Activated CD8-positive, alpha-beta T cell treated with anti-CD3 and anti-CD28 coated beads for 36 hours (primary cell): ENCODE measurements around the gene ICOS. TPM values are rescaled to one million over a fixed set of nuclear protein-coding genes. Genes with fewer than 3 reads are reported as not detected.
"Not testable (repeated sequence)": the region's sequence is repeated elsewhere in the genome, so short reads cannot be mapped to it uniquely, and the experiment has no call there.

Source experiments
- ATAC-seq: fragments of 200-7000 bp; cut with Tn5 transposase; one replicate; pipeline ENCODE4 v1.10.0; 2021; ENCODE audit warnings: mild to moderate bottlenecking, moderate library complexity
- CTCF ChIA-PET: fragments of 350-600 bp; sonication (Branson Sonifier 250); formaldehyde crosslinking; loops from one replicate; lab custom pipeline; 2021; ENCODE audit warnings: antibody characterized with exemption; lab: Charles Lee
- POLR2A ChIA-PET: fragments of 350-600 bp; sonication (Branson Sonifier 250); formaldehyde crosslinking; loops from one replicate; lab custom pipeline; 2021; ENCODE audit warnings: antibody characterized with exemption; lab: Charles Lee
- DNase-seq: peaks from one replicate; pipeline ENCODE4 v3.0.0-alpha.2; 2020
- H3K27ac Mint-ChIP-seq: one replicate; pipeline ENCODE4 v1.8.0; 2021; ENCODE audit warnings: mild to moderate bottlenecking, mixed read lengths
- H3K27me3 Mint-ChIP-seq: one replicate; pipeline ENCODE4 v1.8.0; 2021; ENCODE audit warnings: mixed read lengths
- H3K36me3 Mint-ChIP-seq: one replicate; pipeline ENCODE4 v1.8.0; 2021; ENCODE audit warnings: low read depth, mixed read lengths
- H3K4me1 Mint-ChIP-seq: one replicate; pipeline ENCODE4 v1.8.0; 2021; ENCODE audit warnings: low read depth, mixed read lengths
- H3K4me3 Mint-ChIP-seq: one replicate; pipeline ENCODE4 v1.8.0; 2021; ENCODE audit warnings: mild to moderate bottlenecking, moderate library complexity, mixed read lengths
- H3K9me3 Mint-ChIP-seq: one replicate; pipeline ENCODE4 v1.8.0; 2021; ENCODE audit warnings: mixed read lengths
- CTCF ChIP-seq: fragments of 200-600 bp; IDR thresholded peaks from one replicate; pipeline ENCODE4 v1.8.0; 2022; ENCODE audit warnings: antibody characterized with exemption, mild to moderate bottlenecking
- intact Hi-C: fragments of 100-400 bp; cut with micrococcal nuclease; formaldehyde crosslinking; loops from one replicate; pipeline ENCODE4 v1.10.0; 2022
- total RNA-seq, 2 experiments: library from RNA; stranded (reverse); gene quantifications; one replicate each; pipeline ENCODE4 v1.2.3, GENCODE V29; 2021

Gene ICOS
- total RNA-seq, 2 experiments from 2014 or later = 55.0 to 55.6 TPM

DNA sequence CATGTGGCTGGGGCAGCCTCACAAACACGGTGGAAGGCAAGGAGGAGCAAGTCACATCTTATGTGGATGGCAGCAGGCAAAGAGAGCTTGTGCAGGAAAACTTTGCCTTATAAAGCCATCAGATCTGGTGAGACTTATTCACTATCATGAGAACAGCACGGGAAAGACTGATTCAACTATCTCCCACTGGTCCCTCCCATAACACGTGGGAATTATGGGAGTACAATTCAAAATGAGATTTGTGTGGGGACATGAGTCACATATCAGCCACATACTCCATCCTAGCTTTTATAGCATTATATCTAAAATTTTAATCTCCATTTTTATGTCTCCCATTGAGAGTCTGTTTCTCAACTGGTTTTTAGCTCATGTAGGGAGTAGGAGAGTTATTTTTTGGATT, 45.7 kb downstream of the ICOS start:
- ChIA-PET CTCF (interaction anchor here (0.8 to 0.9 kb wide), 2 partner anchors 43 to 163 kb away, joined by 3 to 4 read pairs; no protein-coding TSS in a partner anchor), POLR2A (no interaction called here)
- no peaks in the 10 kb centered on the region for H3K27me3 Mint-ChIP-seq
- no peak for ATAC-seq
- intact Hi-C loops = no loop called here
- DNase-seq = no peak
- peaks cover 16% of the 10 kb centered on the region for H3K4me1 Mint-ChIP-seq
- no peak for TF ChIP-seq CTCF
- no peaks in the 10 kb centered on the region for H3K36me3 Mint-ChIP-seq
- H3K4me3 Mint-ChIP-seq = no peak overlapping the region
- peaks cover 6% of the 10 kb centered on the region for H3K9me3 Mint-ChIP-seq
- H3K27ac Mint-ChIP-seq = no peak overlapping the region

DNA sequence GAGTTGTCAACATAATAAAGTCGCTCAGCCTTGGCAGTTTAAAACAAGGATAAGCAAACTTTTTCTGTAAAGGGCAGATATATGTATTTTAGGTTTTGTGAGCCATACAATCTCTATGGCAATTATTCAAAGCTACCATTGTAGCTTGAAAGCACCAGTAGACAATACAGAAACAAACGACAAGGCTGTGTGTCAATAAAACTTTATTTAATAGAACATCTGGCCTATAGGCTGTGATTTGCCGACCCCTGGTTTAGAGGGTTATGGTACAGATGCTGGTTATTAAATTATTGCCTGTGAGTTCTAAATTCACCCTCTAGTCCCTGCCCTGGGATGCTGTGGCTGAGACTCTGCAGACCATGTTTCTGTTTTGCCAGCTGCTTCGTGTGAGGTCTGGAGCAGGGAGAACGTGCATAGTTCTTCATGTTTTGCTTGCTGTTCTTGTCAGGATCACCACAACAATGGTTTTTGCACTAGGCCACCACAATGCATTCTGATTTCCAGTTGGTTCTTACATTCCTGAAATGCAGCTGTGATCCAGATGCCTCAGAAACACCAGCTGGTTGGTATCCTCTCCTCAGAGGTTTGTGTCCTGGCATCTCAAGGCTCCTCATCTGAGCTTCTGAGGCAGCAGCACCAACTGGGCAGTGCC, 46.6 kb downstream of the ICOS start:
- Mint-ChIP-seq H3K36me3 (no peaks in the 10 kb centered on the region), H3K27me3 (no peaks in the 10 kb centered on the region), H3K4me1 (peaks cover 22% of the 10 kb centered on the region), H3K4me3 (no peak overlapping the region), H3K27ac (no peak overlapping the region), H3K9me3 (peaks cover 7% of the 10 kb centered on the region)
- intact Hi-C loops = no loop called here
- ATAC-seq (no peak), DNase-seq (no peak)
- TF ChIP-seq CTCF = no peak
- ChIA-PET CTCF (interaction anchor here (1.1 to 1.7 kb wide), 2 partner anchors 23 to 68 kb away, joined by 3 to 6 read pairs; no protein-coding TSS in a partner anchor), POLR2A (interaction anchor here (1.1 to 1.2 kb wide), 2 partner anchors 13 to 21 kb away, joined by 3 to 5 read pairs; no protein-coding TSS in a partner anchor)

DNA sequence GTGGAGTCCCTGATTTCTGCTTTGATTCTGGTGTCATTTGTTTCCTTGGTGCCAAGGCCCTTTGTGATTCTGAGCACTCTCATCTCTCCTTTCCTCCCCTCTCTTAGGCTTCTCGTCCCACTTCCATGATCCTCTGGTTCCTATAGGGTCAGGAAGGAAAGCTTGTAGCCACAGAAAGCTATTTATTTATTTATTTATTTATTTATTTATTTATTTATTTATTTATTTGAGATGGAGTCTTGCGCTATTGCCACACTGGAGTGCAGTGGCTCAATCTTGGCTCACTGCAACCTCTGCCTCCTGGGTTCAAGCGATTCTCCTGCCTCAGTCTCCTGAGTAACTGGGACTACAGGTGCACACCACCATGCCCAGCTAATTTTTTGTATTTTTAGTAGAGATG, 49.4 kb downstream of the ICOS start:
- H3K4me3 Mint-ChIP-seq, H3K9me3 Mint-ChIP-seq, H3K27me3 Mint-ChIP-seq, H3K27ac Mint-ChIP-seq, DNase-seq, H3K36me3 Mint-ChIP-seq, ATAC-seq, intact Hi-C loops: not testable (repeated sequence)
- ChIA-PET CTCF (interaction anchor here (1.0 to 1.7 kb wide), 5 partner anchors 10 to 185 kb away, joined by 3 to 5 read pairs (median 4); no protein-coding TSS in a partner anchor), POLR2A (interaction anchor here (0.9 to 1.5 kb wide), 5 partner anchors 12 to 31 kb away, joined by 3 to 4 read pairs (median 3); no protein-coding TSS in a partner anchor)
- peaks cover 40% of the 10 kb centered on the region for H3K4me1 Mint-ChIP-seq

- ChIA-PET POLR2A (interaction anchor here (0.6 to 1.6 kb wide), 2 partner anchors 10 to 35 kb away, joined by 4 to 6 read pairs; no protein-coding TSS in a partner anchor), CTCF (interaction anchor here (0.6 to 2.1 kb wide), 6 partner anchors 9 to 157 kb away, joined by 3 to 12 read pairs (median 3); no protein-coding TSS in a partner anchor)
- no peak overlapping the region for H3K4me3 Mint-ChIP-seq
- peaks cover 37% of the 10 kb centered on the region for H3K4me1 Mint-ChIP-seq
- peak overlapping the region; percentile 80 for H3K27ac Mint-ChIP-seq
- H3K36me3 Mint-ChIP-seq = peaks cover 2% of the 10 kb centered on the region
- no peak for TF ChIP-seq CTCF
- H3K27me3 Mint-ChIP-seq = no peaks in the 10 kb centered on the region
- DNase-seq (no peak), ATAC-seq (peak; percentile 43)
- intact Hi-C loops = no loop called here
- H3K9me3 Mint-ChIP-seq = peaks cover 1% of the 10 kb centered on the region
These were observed 51.4 kb downstream of the ICOS start for GRCh38 chr2:203987959-203988358.

- H3K4me1 Mint-ChIP-seq = peaks cover 37% of the 10 kb centered on the region
- ChIA-PET CTCF (interaction anchor here (0.6 to 2.1 kb wide), 4 partner anchors 9 to 157 kb away, joined by 3 to 12 read pairs (median 4); no protein-coding TSS in a partner anchor), POLR2A (interaction anchor here (0.6 to 1.6 kb wide), 2 partner anchors 11 to 34 kb away, joined by 4 to 6 read pairs; no protein-coding TSS in a partner anchor)
- no peak for TF ChIP-seq CTCF
- H3K9me3 Mint-ChIP-seq = peaks cover 1% of the 10 kb centered on the region
- H3K27me3 Mint-ChIP-seq = no peaks in the 10 kb centered on the region
- no peak overlapping the region for H3K4me3 Mint-ChIP-seq
- H3K36me3 Mint-ChIP-seq = peaks cover 2% of the 10 kb centered on the region
- ATAC-seq (no peak), DNase-seq (no peak)
- intact Hi-C loops = no loop called here
- peak overlapping the region; percentile 72 for H3K27ac Mint-ChIP-seq
These were observed 52.1 kb downstream of the ICOS start for GRCh38 chr2:203988500-203989260.
